ENCODE measurements around the gene LCN15. TPM values are rescaled to one million over a fixed set of nuclear protein-coding genes. Genes with fewer than 3 reads are reported as not detected.
A peak's percentile ranks its signal among the peaks of the same experiment; 100 is the strongest.
"Not testable (repeated sequence)": the region's sequence is repeated elsewhere in the genome, so short reads cannot be mapped to it uniquely, and the experiment has no call there.

Gene LCN15
- total RNA-seq, 2 experiments from 2014 or later: not detected

DNA sequence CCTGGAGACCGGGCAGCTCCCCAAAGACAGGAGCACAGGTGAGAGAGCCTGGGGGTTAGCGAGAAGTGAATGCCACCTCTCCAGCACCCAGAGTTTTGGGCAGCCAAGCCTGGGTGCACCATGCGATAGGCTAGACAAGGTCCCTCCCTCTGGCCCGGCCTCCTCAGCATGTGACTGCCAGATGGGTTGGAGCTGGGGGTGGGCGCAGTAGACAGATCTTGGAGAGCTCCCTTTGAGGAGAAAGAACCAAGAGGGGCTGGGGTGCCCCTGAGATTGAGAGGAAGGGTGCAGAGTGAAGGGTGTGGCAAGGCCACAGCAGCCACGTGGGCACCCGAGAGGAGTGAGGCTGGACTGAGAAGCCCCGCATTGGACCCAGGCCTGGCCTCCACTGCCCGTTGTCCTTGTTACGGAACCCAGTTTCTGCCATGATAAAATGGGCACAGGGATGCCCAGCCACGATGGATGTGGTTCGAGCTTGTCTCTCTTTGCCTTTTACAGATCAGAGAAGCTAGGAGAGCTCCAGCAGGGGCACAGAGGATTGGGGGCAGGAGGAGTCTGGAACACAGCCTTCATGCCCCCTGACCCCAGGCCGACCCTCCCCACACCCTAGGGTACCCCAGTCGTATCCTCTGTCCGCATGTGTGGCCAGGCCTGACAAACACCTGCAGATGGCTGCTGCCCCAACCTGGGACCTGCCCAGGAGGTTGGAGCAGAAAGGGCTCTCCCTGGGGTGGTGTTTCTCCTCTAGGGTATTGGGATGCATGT, 28.2 kb upstream of the LCN15 start:
- Mint-ChIP-seq H3K4me3 (peak overlapping the region; percentile 81), H3K27ac (peak overlapping the region; percentile 64), H3K36me3 (no peaks in the 10 kb centered on the region), H3K4me1 (ENCODE audit: low read depth) (peaks cover 21% of the 10 kb centered on the region), H3K27me3 (peaks cover 1% of the 10 kb centered on the region), H3K9me3 (no peaks in the 10 kb centered on the region)
- POLR2A ChIA-PET: interaction anchor here (0.6 to 0.7 kb wide), 2 partner anchors 14 to 65 kb away, joined by 3 to 5 read pairs; no protein-coding TSS in a partner anchor
- intact Hi-C loops (cut with micrococcal nuclease): loop anchor here (5.0 kb wide), 3 partner anchors 110 to 450 kb away; partner anchors contain the start of genes RNF208 and TUBB4B
- CTCF ChIA-PET: interaction anchor here (0.8 to 3.0 kb wide), 12 partner anchors 9 to 464 kb away, joined by 3 to 23 read pairs (median 4); partner anchors contain the start of genes AJM1 and RABL6
- DNase-seq: no peak

- H3K9me3 Mint-ChIP-seq: no peaks in the 10 kb centered on the region
- intact Hi-C loops (cut with micrococcal nuclease): loop anchor here (1.0 to 5.0 kb wide), 11 partner anchors 9 to 451 kb away; partner anchors contain the start of genes AJM1, RABL6, RNF208 and TRAF2
- DNase-seq: peak; percentile 74
- H3K4me1 Mint-ChIP-seq (ENCODE audit: low read depth): peaks cover 21% of the 10 kb centered on the region
- POLR2A ChIA-PET: interaction anchor here (0.6 to 1.2 kb wide), 2 partner anchors 64 to 238 kb away, joined by 5 read pairs; no protein-coding TSS in a partner anchor
- CTCF ChIA-PET: interaction anchor here (0.8 to 3.0 kb wide), 12 partner anchors 10 to 464 kb away, joined by 3 to 23 read pairs (median 4); partner anchors contain the start of genes AJM1 and RABL6
- H3K27ac Mint-ChIP-seq: peak overlapping the region; percentile 79
- peak overlapping the region; percentile 81 for H3K4me3 Mint-ChIP-seq
- peaks cover 1% of the 10 kb centered on the region for H3K27me3 Mint-ChIP-seq
- no peaks in the 10 kb centered on the region for H3K36me3 Mint-ChIP-seq
These were observed 27.4 kb upstream of the LCN15 start for GRCh38 chr9:136791516-136792276.

DNA sequence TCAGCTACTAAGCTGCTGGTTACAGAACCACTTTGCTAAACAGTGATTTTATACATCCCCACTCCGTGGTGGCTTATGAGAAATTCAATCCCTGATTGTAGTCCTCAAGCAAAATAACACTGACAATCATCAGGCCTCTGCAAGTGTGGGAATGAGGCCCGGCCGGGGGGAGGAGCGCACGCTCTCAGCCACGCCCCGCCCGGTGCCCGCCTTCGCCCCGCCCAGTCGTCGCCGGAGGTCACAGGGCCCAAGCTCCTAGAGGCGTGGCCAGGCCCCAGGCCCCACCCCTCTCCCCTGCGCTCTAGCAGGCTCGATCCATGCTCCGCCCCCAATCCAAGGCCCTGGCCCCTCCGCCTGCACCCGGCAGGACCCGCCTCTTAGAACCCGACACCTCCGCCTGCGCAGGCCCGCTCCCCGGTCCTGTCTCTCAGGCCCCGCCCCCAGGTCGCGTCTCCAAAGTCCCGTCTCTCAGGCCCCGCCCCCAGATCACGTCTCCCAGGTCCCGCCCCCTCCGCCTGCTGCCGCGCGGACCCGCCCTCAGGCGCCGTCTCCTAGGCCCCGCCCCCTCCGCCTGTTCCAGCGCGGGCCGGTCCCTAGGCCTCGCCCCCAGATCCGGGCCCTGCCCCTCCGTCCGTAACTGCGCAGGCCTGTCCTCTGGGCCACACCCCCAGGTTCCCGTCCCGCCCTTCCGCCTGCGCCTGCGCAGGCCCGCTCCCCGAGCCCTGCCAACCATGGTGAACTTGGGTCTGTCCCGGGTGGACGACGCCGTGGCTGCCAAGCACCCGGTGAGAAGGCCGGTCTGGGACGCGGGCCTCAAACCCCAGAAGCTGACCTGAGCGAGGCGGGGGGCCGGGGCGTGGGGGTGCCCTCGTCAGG, 26.6 kb upstream of the LCN15 start, which contains the start of gene TMEM141:
Gene TMEM141, plus strand, starts transcription at position 705 of the 876 bp plus-strand sequence. Its CDS starts 27 bp downstream, at position 732.
- no peaks in the 10 kb centered on the region for H3K9me3 Mint-ChIP-seq
- CTCF ChIA-PET: interaction anchor here (0.5 to 2.9 kb wide), 8 partner anchors 12 to 256 kb away, joined by 3 to 20 read pairs (median 4); no protein-coding TSS in a partner anchor
- H3K4me1 Mint-ChIP-seq (ENCODE audit: low read depth): peaks cover 21% of the 10 kb centered on the region

DNA sequence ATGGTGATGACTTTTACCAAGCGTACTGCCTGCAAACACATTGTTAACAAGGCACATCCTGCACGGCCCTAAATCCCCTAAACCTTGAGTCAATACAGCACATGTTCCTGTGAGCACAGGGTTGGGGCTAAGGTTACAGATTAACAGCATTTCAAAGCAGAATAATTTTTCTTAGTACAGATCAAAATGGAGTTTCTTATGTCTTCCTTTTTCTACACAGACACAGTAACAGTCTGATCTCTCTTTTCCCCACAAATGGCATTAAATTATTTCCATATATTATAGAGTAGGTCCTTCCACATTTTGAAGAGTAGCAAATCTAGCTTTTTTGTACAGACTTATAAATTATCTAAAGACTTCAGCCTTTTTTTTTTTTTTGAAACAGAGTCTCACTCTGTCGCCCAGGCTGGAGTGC, 25.2 kb upstream of the LCN15 start:
- ChIA-PET CTCF (interaction anchor here (0.6 kb wide), 1 partner anchor 241 kb away, joined by 3 read pairs; no protein-coding TSS in a partner anchor), POLR2A (no interaction called here)
- intact Hi-C loops (cut with micrococcal nuclease): loop anchor here (5.0 kb wide), 1 partner anchor 203 kb away; the partner anchor contains the start of gene PAXX
- peaks cover 28% of the 10 kb centered on the region for H3K4me1 Mint-ChIP-seq (ENCODE audit: low read depth)
- no peaks in the 10 kb centered on the region for H3K9me3 Mint-ChIP-seq
- DNase-seq: no peak
- no peak overlapping the region for H3K4me3 Mint-ChIP-seq
- H3K27ac Mint-ChIP-seq: no peak overlapping the region
- H3K27me3 Mint-ChIP-seq: peaks cover 1% of the 10 kb centered on the region
- no peaks in the 10 kb centered on the region for H3K36me3 Mint-ChIP-seq

More for the DNA sequence above, 26.6 kb upstream of the LCN15 start, which contains the start of gene TMEM141:
- DNase-seq: peak; percentile 100
- POLR2A ChIA-PET: interaction anchor here (1.2 to 1.4 kb wide), 2 partner anchors 239 to 450 kb away, joined by 4 to 5 read pairs; partner anchors contain the start of gene TUBB4B
- intact Hi-C loops (cut with micrococcal nuclease): loop anchor here (1.0 to 5.0 kb wide), 12 partner anchors 9 to 451 kb away; partner anchors contain the start of genes AJM1, RABL6, RNF208 and SEC16A
- Mint-ChIP-seq H3K36me3 (no peaks in the 10 kb centered on the region), H3K27me3 (peaks cover 1% of the 10 kb centered on the region), H3K27ac (peak within 1 kb of the TSS; percentile 79), H3K4me3 (peak within 1 kb of the TSS; percentile 81)

DNA sequence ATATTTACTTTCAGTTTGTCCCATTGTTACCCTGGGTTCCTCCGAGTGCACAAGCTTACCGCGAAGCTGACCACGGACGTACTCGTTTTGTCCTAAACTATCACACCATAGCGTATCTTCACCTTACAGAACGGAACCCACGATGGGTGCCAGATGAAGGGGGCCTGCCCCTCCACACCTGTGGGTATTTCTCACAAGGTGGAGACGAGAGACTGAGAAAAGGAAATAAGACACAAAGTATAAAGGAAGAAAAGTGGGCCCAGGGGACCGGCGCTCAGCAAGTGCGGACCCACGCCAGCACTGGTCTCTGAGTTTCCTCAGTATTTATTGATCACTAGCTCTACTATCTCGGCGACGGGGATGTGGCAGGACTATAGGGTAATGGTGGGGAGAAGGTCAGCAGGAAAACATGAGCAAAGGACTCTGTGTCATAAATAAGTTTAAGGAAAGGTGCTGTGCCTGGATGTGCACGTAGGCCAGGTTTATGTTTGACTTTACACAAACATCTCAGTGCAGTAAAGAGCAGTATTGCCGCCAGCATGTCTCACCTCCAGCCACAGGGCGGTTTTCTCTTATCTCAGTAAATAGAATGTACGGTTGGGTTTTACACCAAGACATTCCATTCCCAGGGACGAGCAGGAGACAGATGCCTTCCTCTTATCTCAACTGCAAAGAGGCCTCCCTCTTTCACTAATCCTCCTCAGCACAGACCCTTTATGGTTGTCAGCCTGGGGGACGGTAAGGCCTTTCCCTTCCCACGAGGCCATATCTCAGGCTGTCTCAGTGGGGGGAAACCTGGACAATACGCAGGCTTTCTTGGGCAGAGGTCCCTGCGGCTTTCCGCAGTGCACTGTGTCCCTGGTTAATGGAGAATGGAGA, 24.6 kb upstream of the LCN15 start:
- H3K36me3 Mint-ChIP-seq, POLR2A ChIA-PET, DNase-seq, H3K4me3 Mint-ChIP-seq, H3K27me3 Mint-ChIP-seq, H3K9me3 Mint-ChIP-seq: not testable (repeated sequence)
- peaks cover 28% of the 10 kb centered on the region for H3K4me1 Mint-ChIP-seq (ENCODE audit: low read depth)
- CTCF ChIA-PET: interaction anchor here (1.2 to 3.3 kb wide), 7 partner anchors 11 to 307 kb away, joined by 3 to 16 read pairs (median 4); no protein-coding TSS in a partner anchor
- intact Hi-C loops (cut with micrococcal nuclease): loop anchor here (5.0 kb wide), 1 partner anchor 203 kb away; the partner anchor contains the start of gene PAXX
- H3K27ac Mint-ChIP-seq: peak overlapping the region; percentile 13

DNA sequence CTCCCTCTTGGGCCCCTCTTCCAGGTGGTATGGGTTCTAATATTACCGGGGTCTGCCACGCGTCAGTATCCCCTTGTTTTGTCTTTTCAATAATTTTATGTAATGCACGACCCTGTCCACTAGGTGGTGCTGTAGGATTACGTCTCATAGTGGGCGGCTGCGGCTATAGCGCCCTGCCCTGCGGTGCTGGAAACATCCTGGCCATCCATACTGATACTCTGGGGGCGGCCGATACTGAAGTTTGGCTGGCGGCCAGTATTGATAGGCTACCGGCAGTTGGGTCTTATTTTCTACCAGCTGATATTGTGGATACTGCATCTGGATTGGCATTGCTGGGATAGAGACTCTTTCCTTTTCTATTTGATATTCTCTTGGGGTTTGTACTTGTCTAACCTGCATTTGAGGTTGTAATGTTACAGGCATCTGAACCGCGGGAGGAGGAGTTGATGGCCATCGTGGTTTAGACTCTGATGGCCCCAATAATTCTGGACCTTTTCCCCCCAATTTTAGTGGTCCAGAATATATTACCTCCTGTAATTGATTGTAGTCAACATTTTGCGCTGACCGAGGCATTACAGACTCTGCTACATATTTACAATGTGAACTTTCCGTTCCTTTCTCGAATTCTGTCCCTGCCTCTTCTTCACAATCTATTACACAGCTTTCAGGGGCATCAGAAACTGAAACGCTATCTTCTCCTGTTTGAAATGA, 23.5 kb upstream of the LCN15 start:
- Mint-ChIP-seq H3K9me3 (no peaks in the 10 kb centered on the region), H3K4me1 (ENCODE audit: low read depth) (peaks cover 25% of the 10 kb centered on the region), H3K27ac (no peak overlapping the region), H3K36me3 (no peaks in the 10 kb centered on the region), H3K27me3 (peaks cover 1% of the 10 kb centered on the region), H3K4me3 (no peak overlapping the region)
- intact Hi-C loops (cut with micrococcal nuclease): loop anchor here (1.0 to 5.0 kb wide), 2 partner anchors 204 to 247 kb away; partner anchors contain the start of gene PAXX
- ChIA-PET CTCF (interaction anchor here (0.6 to 3.3 kb wide), 16 partner anchors 10 to 308 kb away, joined by 3 to 16 read pairs (median 3); partner anchors contain the start of gene CLIC3), POLR2A (no interaction called here)
- peak; percentile 84 for DNase-seq

- POLR2A ChIA-PET, H3K9me3 Mint-ChIP-seq, H3K27me3 Mint-ChIP-seq: not testable (repeated sequence)
These were observed 22.7 kb upstream of the LCN15 start for GRCh38 chr9:136786983-136787382.

GRCh38 chr9:136786451-136786850, 22.1 kb upstream of the LCN15 start:
- H3K36me3 Mint-ChIP-seq: no peaks in the 10 kb centered on the region
- H3K4me3 Mint-ChIP-seq: no peak overlapping the region
- intact Hi-C loops (cut with micrococcal nuclease): loop anchor here (5.0 kb wide), 1 partner anchor 206 kb away; the partner anchor contains the start of gene PAXX
- H3K27ac Mint-ChIP-seq: no peak overlapping the region
- no peaks in the 10 kb centered on the region for H3K9me3 Mint-ChIP-seq
- ChIA-PET CTCF (interaction anchor here (1.0 to 3.3 kb wide), 11 partner anchors 8 to 249 kb away, joined by 3 to 16 read pairs (median 3); no protein-coding TSS in a partner anchor), POLR2A (no interaction called here)
- peaks cover 19% of the 10 kb centered on the region for H3K4me1 Mint-ChIP-seq (ENCODE audit: low read depth)
- no peak for DNase-seq
- H3K27me3 Mint-ChIP-seq: peaks cover 1% of the 10 kb centered on the region

More at GRCh38 chr9:136786983-136787382, 22.7 kb upstream of the LCN15 start:
- DNase-seq, H3K27ac Mint-ChIP-seq, H3K4me3 Mint-ChIP-seq, H3K36me3 Mint-ChIP-seq: not testable (repeated sequence)
- H3K4me1 Mint-ChIP-seq (ENCODE audit: low read depth): peaks cover 21% of the 10 kb centered on the region
- CTCF ChIA-PET: interaction anchor here (0.6 to 3.3 kb wide), 12 partner anchors 9 to 281 kb away, joined by 3 to 16 read pairs (median 4); no protein-coding TSS in a partner anchor
- intact Hi-C loops (cut with micrococcal nuclease): loop anchor here (1.0 to 5.0 kb wide), 2 partner anchors 205 to 248 kb away; partner anchors contain the start of gene PAXX

- not testable (repeated sequence) for H3K36me3 Mint-ChIP-seq
- intact Hi-C loops (cut with micrococcal nuclease): loop anchor here (5.0 kb wide), 1 partner anchor 207 kb away; the partner anchor contains the start of gene PAXX
These were observed 21.4 kb upstream of the LCN15 start for GRCh38 chr9:136785565-136786355.

More at GRCh38 chr9:136785565-136786355, 21.4 kb upstream of the LCN15 start:
- H3K4me1 Mint-ChIP-seq (ENCODE audit: low read depth): peaks cover 19% of the 10 kb centered on the region
- CTCF ChIA-PET: interaction anchor here (1.0 to 3.3 kb wide), 5 partner anchors 14 to 249 kb away, joined by 3 to 16 read pairs (median 3); no protein-coding TSS in a partner anchor
- H3K27me3 Mint-ChIP-seq, DNase-seq, H3K27ac Mint-ChIP-seq, H3K9me3 Mint-ChIP-seq, H3K4me3 Mint-ChIP-seq, POLR2A ChIA-PET: not testable (repeated sequence)
